CD4-positive, alpha-beta T cell treated with Interleukin-6 at 100 ng/mL for 8 hours (primary cell): ENCODE data around the gene SKAP1.
A peak's percentile ranks its signal among the peaks of the same experiment; 100 is the strongest.

Experiments
- DNase-seq: peaks from one replicate; pipeline ENCODE4 v3.0.0-alpha.2; 2020; ENCODE audit warnings: mixed read lengths, low spot score

The SKAP1 gene

DNA sequence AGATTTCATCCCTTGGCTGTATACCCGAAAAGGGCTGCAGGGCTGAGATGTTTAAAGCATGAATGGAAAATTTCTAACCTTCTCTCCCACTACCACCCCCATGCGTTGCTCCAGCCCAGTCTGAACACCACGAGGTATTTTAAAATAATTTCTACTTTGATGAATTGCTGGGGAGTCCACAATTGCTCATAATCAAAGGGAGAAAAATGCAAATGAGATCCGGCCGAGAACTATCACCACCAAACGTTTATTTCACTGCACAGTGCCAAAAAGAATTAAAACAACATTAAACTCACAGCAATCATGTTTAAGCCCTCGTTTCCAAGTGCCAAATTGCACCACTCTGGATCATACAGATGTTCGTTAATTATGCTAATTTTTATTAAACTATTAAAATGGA, 285.8 kb downstream of the SKAP1 start:
- no peak for DNase-seq

GRCh38 chr17:48143629-48144028, 286.4 kb downstream of the SKAP1 start:
- no peak for DNase-seq

GRCh38 chr17:48139944-48140343, 290.1 kb downstream of the SKAP1 start:
- no peak for DNase-seq

- no peak for DNase-seq
These were observed 292.4 kb downstream of the SKAP1 start for GRCh38 chr17:48137656-48138055.

GRCh38 chr17:48134912-48135480, 295.0 kb downstream of the SKAP1 start:
- no peak for DNase-seq

GRCh38 chr17:48132385-48132784, 297.6 kb downstream of the SKAP1 start:
- DNase-seq, result no peak

DNA sequence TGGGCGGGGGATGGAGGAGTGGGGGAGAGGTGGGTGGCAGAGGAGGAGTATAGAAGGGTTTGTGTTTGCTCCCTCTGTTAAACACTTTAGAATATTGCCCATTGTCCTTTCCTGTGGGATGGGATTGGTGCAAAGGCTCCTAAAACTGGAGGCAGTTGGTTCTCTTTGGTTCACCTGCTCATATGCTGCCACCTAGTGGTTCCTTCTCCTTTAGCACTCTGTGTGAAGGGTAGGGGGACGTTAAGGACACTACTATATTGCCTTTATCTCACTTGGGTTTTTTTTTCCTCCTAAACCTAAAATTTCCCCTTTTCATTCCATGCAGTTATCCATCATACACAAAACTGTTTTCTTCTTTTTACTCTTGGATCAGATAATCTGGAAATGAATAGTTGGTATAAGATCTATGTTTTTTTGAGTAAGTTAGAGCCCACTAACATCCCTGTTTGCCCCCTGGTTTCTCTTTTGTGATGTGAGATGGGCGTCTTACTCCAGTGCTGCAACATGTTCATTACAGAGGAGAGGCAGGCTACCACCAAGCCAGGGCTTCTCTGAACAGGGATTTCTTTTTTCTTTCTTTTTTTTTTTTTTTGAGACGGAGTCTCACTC, 298.7 kb downstream of the SKAP1 start:
- peak; percentile 64 for DNase-seq

- DNase-seq, result no peak
These were observed 300.0 kb downstream of the SKAP1 start for GRCh38 chr17:48129981-48130380.

DNA sequence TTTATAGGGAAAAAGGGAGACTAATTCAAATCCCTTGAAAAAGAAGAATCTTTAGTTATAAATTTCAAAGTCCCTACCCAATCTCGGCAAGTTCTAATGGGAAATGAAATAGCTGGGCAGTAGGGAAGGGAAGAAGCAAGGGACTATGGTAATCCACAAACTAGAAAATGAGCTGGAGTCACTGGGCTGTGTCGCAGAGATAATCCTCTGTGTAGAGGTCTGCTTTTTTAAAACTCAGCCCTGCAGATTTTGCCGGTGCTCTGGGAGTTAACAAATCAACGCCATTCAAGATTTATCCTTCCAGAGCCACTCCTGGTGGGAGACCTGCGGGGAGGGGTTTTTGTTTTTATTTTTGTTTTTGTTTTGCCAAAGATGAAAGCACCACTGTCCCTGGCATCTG, 301.6 kb downstream of the SKAP1 start:
- DNase-seq, result no peak

DNA sequence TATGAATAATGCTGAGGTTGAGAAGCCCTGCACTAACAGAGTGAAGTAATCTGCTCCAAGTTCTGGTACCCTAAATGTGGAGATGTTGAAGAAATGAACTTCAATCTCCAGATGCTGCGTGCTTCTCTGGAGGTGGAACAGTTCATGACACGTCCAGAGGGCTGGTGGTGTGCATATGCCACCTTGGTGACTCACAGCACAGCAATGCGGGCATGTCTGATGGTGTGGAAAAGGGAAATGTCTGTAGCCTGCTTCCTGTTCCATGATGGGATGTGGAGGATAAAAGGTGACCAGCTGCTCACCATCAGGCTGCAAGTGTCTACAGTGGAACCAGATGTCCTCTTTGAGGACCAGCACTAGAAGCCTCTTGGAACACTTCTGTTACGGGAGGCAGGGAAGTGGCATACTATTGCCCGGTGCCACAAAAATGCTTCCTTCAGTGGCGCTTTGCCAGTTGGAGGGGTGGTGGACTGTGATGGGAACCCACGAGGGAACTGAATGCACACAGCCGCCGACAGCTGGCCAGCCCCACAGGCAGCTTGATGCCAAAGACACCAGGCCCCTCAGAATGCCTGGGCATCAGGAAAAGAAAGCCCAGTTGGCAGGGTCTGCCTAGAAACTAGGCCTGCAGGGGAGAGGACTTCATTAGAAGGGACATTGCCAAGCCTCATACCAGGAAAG, 302.5 kb downstream of the SKAP1 start:
- no peak for DNase-seq

DNA sequence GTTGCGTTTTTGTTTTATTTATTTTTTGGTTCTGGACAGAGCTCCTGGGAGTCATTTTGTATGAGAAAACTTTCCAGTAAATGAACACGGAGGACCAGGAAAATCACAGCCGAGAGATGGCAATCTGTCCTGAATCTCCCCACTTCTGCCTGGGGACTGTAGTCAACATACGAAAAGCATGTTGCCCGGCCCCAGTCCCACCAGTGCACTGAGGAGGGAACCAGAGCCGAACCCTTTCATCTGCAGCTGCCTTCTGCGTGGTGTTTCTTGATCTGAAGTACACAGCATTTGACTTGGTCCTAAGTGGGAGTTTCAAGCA, 303.5 kb downstream of the SKAP1 start:
- DNase-seq, result no peak

- no peak for DNase-seq
These were observed 304.0 kb downstream of the SKAP1 start for GRCh38 chr17:48125829-48126531.

- DNase-seq, result no peak
These were observed 306.1 kb downstream of the SKAP1 start for GRCh38 chr17:48123776-48124388.

DNA sequence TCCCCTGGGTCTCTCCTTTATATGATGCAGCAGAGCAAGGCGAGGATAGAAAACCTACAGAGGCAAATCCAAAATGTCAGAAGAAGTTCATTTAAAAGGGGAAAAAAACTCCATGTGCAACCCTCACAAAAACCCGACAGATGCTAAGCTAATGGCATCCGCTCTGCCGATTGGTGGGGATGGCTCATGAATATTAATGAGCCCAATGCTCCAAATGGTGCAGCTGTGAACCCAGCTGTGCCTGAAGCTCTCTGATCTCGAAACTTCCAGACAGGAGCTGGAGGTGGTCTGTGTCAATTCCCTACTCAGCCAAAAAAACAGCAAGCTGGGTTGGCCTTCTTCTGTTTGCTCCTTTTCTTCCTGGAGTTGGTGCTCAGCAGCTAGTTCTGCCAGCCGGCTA, 306.9 kb downstream of the SKAP1 start:
- no peak for DNase-seq

DNA sequence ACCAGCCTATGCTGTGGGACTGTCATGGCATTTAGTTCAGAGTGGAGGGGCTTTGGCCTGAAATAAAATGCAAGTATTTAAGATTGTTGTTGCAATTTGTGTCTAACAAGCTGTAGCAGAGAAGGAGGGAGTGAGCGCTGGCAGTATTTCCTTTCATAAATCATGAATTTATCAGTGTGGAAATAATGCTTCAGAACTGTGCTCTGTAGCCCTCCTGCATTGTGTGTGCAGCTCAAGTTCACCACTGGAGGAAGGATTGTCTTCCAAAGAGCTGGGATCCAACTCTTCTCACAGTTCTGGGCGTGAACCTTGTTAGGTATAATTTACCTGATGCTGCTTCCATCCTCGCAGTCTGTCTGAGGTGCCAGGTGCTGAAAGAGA, 307.4 kb downstream of the SKAP1 start:
- no peak for DNase-seq

- DNase-seq, result no peak
These were observed 307.9 kb downstream of the SKAP1 start for GRCh38 chr17:48121923-48122664.

GRCh38 chr17:48113201-48113676, 316.8 kb downstream of the SKAP1 start:
- peak; percentile 70 for DNase-seq

DNA sequence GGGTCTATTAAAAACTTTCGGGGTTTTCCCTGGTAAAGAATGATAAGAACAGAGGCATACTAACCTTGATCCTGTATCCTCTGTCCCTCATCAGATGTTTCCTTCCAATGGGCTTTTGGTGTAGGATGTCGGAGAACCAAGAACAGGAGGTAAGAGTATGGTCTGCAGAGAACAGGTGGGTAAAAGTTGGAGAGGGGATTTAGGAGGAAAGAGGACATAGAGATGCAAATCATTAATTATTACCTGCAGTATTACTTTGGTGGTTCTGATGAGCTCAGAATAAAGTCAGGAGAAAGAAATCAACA, 318.1 kb downstream of the SKAP1 start:
- DNase-seq, result no peak

GRCh38 chr17:48110761-48111160, 319.3 kb downstream of the SKAP1 start:
- no peak for DNase-seq

- DNase-seq, result peak; percentile 94
These were observed 322.6 kb downstream of the SKAP1 start, which contains the start of gene SNX11 for GRCh38 chr17:48107137-48108055. Gene SNX11, plus strand, starts transcription at chr17:48107766. Its CDS starts 4,278 bp downstream, at chr17:48112044.

- no peak for DNase-seq
These were observed 323.2 kb downstream of the SKAP1 start for GRCh38 chr17:48106802-48107136.
